ENCODE results near the gene ASIC1.
"Not testable (repeated sequence)": the region's sequence is repeated elsewhere in the genome, so short reads cannot be mapped to it uniquely, and the experiment has no call there.

- TF ChIP-seq CTCF, POLR2A (IDR thresholded peaks at IDR 0.05): not testable (repeated sequence)
Observed at GRCh38 chr12:50030449-50030848, 26.9 kb upstream of the ASIC1 start.
